Transverse colon (tissue), 3 donors: ENCODE results near the gene GRIN3B.
"Not testable (repeated sequence)": the region's sequence is repeated elsewhere in the genome, so short reads cannot be mapped to it uniquely, and the experiment has no call there.

Experiments
- CTCF ChIP-seq, 5 experiments: fragments of 200-600 bp in 3 of 5; fragments of 450-650 bp in 2 of 5; sonication (generic) in 3 of 5; IDR thresholded peaks; 1 replicate in 2 of 5; 2 replicates in 3 of 5; pipeline ENCODE4 v1.5.1; 2016 to 2017; ENCODE audit warnings: antibody characterized with exemption in 5 of 5, inconsistent platforms in 3 of 5, mild to moderate bottlenecking in 2 of 5, moderate library complexity in 1 of 5
- POLR2A ChIP-seq: fragments of 450-650 bp; IDR thresholded peaks from one replicate; pipeline ENCODE4 v1.6.1; 2016; ENCODE audit warnings: antibody characterized with exemption, mild to moderate bottlenecking, moderate library complexity

DNA sequence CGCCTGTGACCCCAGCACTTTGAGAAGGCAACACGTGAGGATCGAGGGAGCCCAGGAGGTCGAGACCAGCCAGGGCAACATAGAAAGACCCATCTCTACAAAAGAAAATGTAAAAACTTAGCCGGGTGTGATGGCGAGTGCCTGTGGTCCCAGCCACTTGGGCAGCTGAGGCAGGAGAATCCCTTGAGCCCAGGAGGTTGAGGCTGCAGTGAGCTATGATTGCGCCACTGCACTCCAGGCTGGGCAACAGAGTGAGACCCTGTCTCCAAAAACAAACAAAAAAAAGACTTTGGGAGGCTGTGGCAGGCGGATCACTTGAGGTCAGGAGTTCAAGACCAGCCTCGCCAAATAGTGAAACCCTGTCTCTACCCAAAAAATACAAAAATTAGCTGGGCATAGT lies 42.6 kb upstream of the GRIN3B start:
- not testable (repeated sequence) for TF ChIP-seq POLR2A; CTCF (IDR thresholded peaks at IDR 0.05)
